ENCODE measurements around the gene CIAO1. TPM values are rescaled to one million over a fixed set of nuclear protein-coding genes. Genes with fewer than 3 reads are reported as not detected.

CIAO1 gene
- total and polyA plus RNA-seq, 2 of the 4 experiments (the other 2 are of a cell fraction), result 81.1 to 94.3 TPM

- no TSS peak for BruUV-seq (replicated peaks)
- intact Hi-C loops (cut with micrococcal nuclease), result no loop called here
- Histone ChIP-seq H4K8ac (ENCODE audit: low read depth in 2 of 2, low read length in 2 of 2) (no peak overlapping the region), H2AFZ (replicated peaks; ENCODE audit: low read length, poor library complexity) (no peak overlapping the region), H3K79me1 (ENCODE audit: low read depth in 1 of 2, low read length in 2 of 2) (peaks cover 7 to 16% of the 10 kb centered on the region in 2 experiments; a peak in 3 of 4 replicates), H3K36me3 (ENCODE audit: control insufficient read depth, insufficient read depth, low read length) (peaks cover 18% of the 10 kb centered on the region), H3K4me3 (ENCODE audit: insufficient read depth, low read depth, low read length) (no peak overlapping the region), H4K5ac (ENCODE audit: low read depth, low read length) (no peak overlapping the region), H3K4me1 (ENCODE audit: control insufficient read depth, insufficient read depth, low read length) (peaks cover 11% of the 10 kb centered on the region), H3K27me3 (ENCODE audit: control insufficient read depth, insufficient read depth, low read length) (no peaks in the 10 kb centered on the region), H2BK15ac (ENCODE audit: low read depth, low read length) (no peak overlapping the region), H2AK9ac (replicated peaks; ENCODE audit: low read depth, low read length, poor library complexity) (no peak overlapping the region), H3K18ac (ENCODE audit: low read depth, low read length) (no peak overlapping the region), H3K4me2 (ENCODE audit: low read depth, low read length) (no peak overlapping the region), H3K4ac (ENCODE audit: low read depth, low read length) (no peak overlapping the region), H3K9me3 (ENCODE audit: control insufficient read depth, insufficient read depth, low read length) (peaks cover 2% of the 10 kb centered on the region; the same call in 1 of the 2 replicates), H3K56ac (ENCODE audit: extremely low read depth, insufficient read depth, low read length) (no peak overlapping the region), H2BK5ac (ENCODE audit: low read depth, low read length, poor library complexity, severe bottlenecking) (no peak overlapping the region), H2BK120ac (ENCODE audit: low read depth, low read length) (no peak overlapping the region), H3K9me1 (ENCODE audit: insufficient read depth, low read length) (peaks cover 29% of the 10 kb centered on the region), H2AK5ac (ENCODE audit: low read depth, low read length) (no peak overlapping the region), H3K27ac (ENCODE audit: insufficient read depth, low read length) (no peak overlapping the region), H2BK20ac (ENCODE audit: low read depth, low read length) (no peak overlapping the region), H4K20me1 (ENCODE audit: insufficient read depth, low read length) (peaks cover 7% of the 10 kb centered on the region), H3K9ac (ENCODE audit: low read depth, low read length) (no peak overlapping the region), H3K14ac (replicated peaks; ENCODE audit: low read depth, low read length) (no peak overlapping the region), H3K23ac (ENCODE audit: low read depth, low read length) (no peak overlapping the region), H4K91ac (ENCODE audit: insufficient read depth, low read depth, low read length) (no peak overlapping the region)
- 90% methylated on average over 2 of the region's 4 CpGs; no CpG with 5 or more reads in 1 of the 2 experiments for WGBS, 2 experiments (ENCODE audit: extremely low coverage in 2 of 2, insufficient read length in 1 of 2)
- DNase-seq (no peak), ATAC-seq (ENCODE audit: low read depth) (no peak)
- ChIA-PET CTCF (no interaction called here), POLR2A (ENCODE audit: unreplicated experiment) (no interaction called here)
- in situ Hi-C loops (cut with MboI; ENCODE audit: low sequenced_read_pairs), result no loop called here
- dilution Hi-C loops (cut with HindIII; ENCODE audit: low sequenced_read_pairs, unreplicated experiment), result no loop called here
- no peak for TF ChIP-seq FOS (IDR thresholded peaks at IDR 0.05; ENCODE audit: low read depth, low read length)
- no peak for TF ChIP-seq NFE2L2 (IDR thresholded peaks at IDR 0.05; ENCODE audit: low read depth, low read length)
- no peak for TF ChIP-seq POLR2A (IDR thresholded peaks at IDR 0.05; ENCODE audit: low read depth, low read length)
- no peak for TF ChIP-seq CEBPB (IDR thresholded peaks at IDR 0.05; ENCODE audit: low read depth, low read length)
- TF ChIP-seq USF2 (IDR thresholded peaks at IDR 0.05; ENCODE audit: low read depth, low read length), result no peak
- no peak for TF ChIP-seq ELK1 (IDR thresholded peaks at IDR 0.05; ENCODE audit: borderline replicate concordance, low read depth, low read length)
- no peak for TF ChIP-seq CHD1 (IDR thresholded peaks at IDR 0.05; ENCODE audit: low read depth, low read length)
- no peak for TF ChIP-seq MAZ (IDR thresholded peaks at IDR 0.05; ENCODE audit: borderline replicate concordance, low read depth, low read length)
- TF ChIP-seq MXI1 (IDR thresholded peaks at IDR 0.05; ENCODE audit: borderline replicate concordance, low read depth, low read length), result no peak
- no peak for TF ChIP-seq SMC3 (IDR thresholded peaks at IDR 0.05; ENCODE audit: low read depth, low read length)
- TF ChIP-seq, protein P1, sequence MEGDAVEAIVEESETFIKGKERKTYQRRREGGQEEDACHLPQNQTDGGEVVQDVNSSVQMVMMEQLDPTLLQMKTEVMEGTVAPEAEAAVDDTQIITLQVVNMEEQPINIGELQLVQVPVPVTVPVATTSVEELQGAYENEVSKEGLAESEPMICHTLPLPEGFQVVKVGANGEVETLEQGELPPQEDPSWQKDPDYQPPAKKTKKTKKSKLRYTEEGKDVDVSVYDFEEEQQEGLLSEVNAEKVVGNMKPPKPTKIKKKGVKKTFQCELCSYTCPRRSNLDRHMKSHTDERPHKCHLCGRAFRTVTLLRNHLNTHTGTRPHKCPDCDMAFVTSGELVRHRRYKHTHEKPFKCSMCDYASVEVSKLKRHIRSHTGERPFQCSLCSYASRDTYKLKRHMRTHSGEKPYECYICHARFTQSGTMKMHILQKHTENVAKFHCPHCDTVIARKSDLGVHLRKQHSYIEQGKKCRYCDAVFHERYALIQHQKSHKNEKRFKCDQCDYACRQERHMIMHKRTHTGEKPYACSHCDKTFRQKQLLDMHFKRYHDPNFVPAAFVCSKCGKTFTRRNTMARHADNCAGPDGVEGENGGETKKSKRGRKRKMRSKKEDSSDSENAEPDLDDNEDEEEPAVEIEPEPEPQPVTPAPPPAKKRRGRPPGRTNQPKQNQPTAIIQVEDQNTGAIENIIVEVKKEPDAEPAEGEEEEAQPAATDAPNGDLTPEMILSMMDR (conservative IDR thresholded peaks at IDR 0.05; ENCODE audit: low read depth, low read length), result no peak
- TF ChIP-seq MAFK (IDR thresholded peaks at IDR 0.05; ENCODE audit: low read depth, low read length), result no peak
- no peak for TF ChIP-seq BHLHE40 (IDR thresholded peaks at IDR 0.05; ENCODE audit: low read depth, low read length)
- no peak for TF ChIP-seq RCOR1 (IDR thresholded peaks at IDR 0.05; ENCODE audit: insufficient replicate concordance, low read length)
- TF ChIP-seq RAD21 (IDR thresholded peaks at IDR 0.05; ENCODE audit: low read length), result no peak
Measured at GRCh38 chr2:96248624-96249023, 17.4 kb upstream of the CIAO1 start.

All from IMR-90 (cell line).